Chondrocyte (in vitro differentiated cells): ENCODE results near the gene TMEM240. TPM values are rescaled to one million over a fixed set of nuclear protein-coding genes. Genes with fewer than 3 reads are reported as not detected.
"Not testable (repeated sequence)": the region's sequence is repeated elsewhere in the genome, so short reads cannot be mapped to it uniquely, and the experiment has no call there.

Source experiments
- DNase-seq: peaks from one replicate; pipeline ENCODE4 v3.0.0; 2021; ENCODE audit warnings: mixed read lengths, low spot score
- H3K27ac Mint-ChIP-seq: one replicate; pipeline ENCODE4 v1.8.0; 2021; ENCODE audit warnings: mild to moderate bottlenecking, moderate library complexity, mixed read lengths; ENCODE audit not compliant: unreplicated experiment
- H3K27me3 Mint-ChIP-seq: 2 replicates; pipeline ENCODE4 v1.8.0; 2021; ENCODE audit warnings: low read depth, mixed read lengths
- H3K36me3 Mint-ChIP-seq: 2 replicates; pipeline ENCODE4 v1.8.0; 2021; ENCODE audit warnings: low read depth, mixed read lengths
- H3K4me1 Mint-ChIP-seq: 2 replicates; pipeline ENCODE4 v1.8.0; 2021; ENCODE audit warnings: low read depth, mild to moderate bottlenecking, mixed read lengths
- H3K4me3 Mint-ChIP-seq: one replicate; pipeline ENCODE4 v1.8.0; 2021; ENCODE audit warnings: mild to moderate bottlenecking, moderate library complexity, mixed read lengths; ENCODE audit not compliant: unreplicated experiment
- H3K9me3 Mint-ChIP-seq: 2 replicates; pipeline ENCODE4 v1.8.0; 2021; ENCODE audit warnings: low read depth, mixed read lengths
- CTCF ChIP-seq: fragments of 200-600 bp; sonication (generic); IDR thresholded peaks from 2 replicates; pipeline ENCODE4 v1.5.0; 2021; ENCODE audit warnings: antibody characterized with exemption, mild to moderate bottlenecking, moderate library complexity
- total RNA-seq: library from RNA; stranded (reverse); gene quantifications from 3 replicates; pipeline ENCODE4 v1.2.1, GENCODE V29; 2021

TMEM240 gene
- total RNA-seq, 1 donor from 2014 or later, result 6.1 TPM

DNA sequence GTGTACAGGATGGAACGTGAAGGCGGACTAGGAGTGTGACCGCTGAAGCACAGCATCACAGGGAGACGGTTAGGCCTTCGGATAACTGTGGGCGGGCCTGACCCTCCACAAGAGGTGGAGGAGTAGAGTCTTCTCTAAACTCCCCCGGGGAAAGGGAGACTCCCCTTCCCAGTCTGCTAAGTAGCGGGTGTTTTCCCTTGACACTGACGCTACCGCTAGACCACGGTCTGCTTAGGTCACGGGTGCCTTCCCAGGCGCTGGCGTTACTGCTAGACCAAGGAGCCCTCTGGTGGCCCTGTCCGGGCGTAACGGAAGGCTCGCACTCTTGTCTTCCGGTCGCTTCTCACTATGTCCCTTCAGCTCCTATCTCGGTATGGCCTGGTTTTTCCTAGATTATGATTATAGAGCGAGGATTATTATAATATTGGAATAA lies 35.0 kb downstream of the TMEM240 start:
- peak overlapping the region; percentile 99 for H3K27ac Mint-ChIP-seq
- not testable (repeated sequence) for DNase-seq, H3K9me3 Mint-ChIP-seq, H3K27me3 Mint-ChIP-seq, H3K4me1 Mint-ChIP-seq, H3K36me3 Mint-ChIP-seq
- H3K4me3 Mint-ChIP-seq, result peak overlapping the region; percentile 65
- peak; percentile 62 for TF ChIP-seq CTCF

GRCh38 chr1:1504777-1505365 lies 35.6 kb downstream of the TMEM240 start:
- H3K4me1 Mint-ChIP-seq, DNase-seq, H3K36me3 Mint-ChIP-seq, H3K27me3 Mint-ChIP-seq, H3K9me3 Mint-ChIP-seq: not testable (repeated sequence)
- TF ChIP-seq CTCF, result peak; percentile 78
- peak overlapping the region; percentile 99 for H3K27ac Mint-ChIP-seq
- H3K4me3 Mint-ChIP-seq, result peak overlapping the region; percentile 65

- DNase-seq, H3K4me1 Mint-ChIP-seq, H3K27me3 Mint-ChIP-seq, H3K27ac Mint-ChIP-seq, H3K9me3 Mint-ChIP-seq, H3K4me3 Mint-ChIP-seq: not testable (repeated sequence)
- peaks cover 23% of the 10 kb centered on the region for H3K36me3 Mint-ChIP-seq
These were observed 44.9 kb downstream of the TMEM240 start for GRCh38 chr1:1495461-1495975.

- not testable (repeated sequence) for H3K9me3 Mint-ChIP-seq, H3K27ac Mint-ChIP-seq, H3K4me3 Mint-ChIP-seq, H3K27me3 Mint-ChIP-seq, DNase-seq, H3K4me1 Mint-ChIP-seq
- H3K36me3 Mint-ChIP-seq, result peaks cover 27% of the 10 kb centered on the region
These were observed 46.1 kb downstream of the TMEM240 start for GRCh38 chr1:1494311-1494710.

DNA sequence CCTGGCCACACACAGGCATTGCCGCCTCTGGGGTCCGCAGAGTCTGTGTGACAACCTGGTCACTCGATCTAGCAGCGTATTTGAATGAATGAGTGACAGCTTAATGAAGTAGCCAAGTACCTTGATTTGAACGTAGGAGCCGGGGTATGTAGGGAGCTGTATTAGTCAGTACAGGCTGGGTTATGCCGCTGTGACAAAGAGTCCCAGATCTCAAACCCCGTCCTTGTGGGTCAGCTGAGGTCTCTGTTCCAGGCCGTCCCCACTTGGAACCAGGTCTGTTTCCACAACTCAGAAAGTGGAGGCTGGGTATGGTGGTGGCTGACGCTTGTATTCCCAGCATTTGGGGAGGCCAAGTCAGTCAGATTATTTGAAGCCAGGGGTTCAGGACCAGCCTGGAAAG lies 48.8 kb downstream of the TMEM240 start:
- no peak for TF ChIP-seq CTCF
- no peak for DNase-seq
- H3K4me3 Mint-ChIP-seq, result no peak overlapping the region
- H3K27me3 Mint-ChIP-seq, result no peaks in the 10 kb centered on the region
- peaks cover 27% of the 10 kb centered on the region for H3K36me3 Mint-ChIP-seq
- no peak overlapping the region for H3K27ac Mint-ChIP-seq
- H3K4me1 Mint-ChIP-seq, result no peaks in the 10 kb centered on the region
- peaks cover 3% of the 10 kb centered on the region for H3K9me3 Mint-ChIP-seq

DNA sequence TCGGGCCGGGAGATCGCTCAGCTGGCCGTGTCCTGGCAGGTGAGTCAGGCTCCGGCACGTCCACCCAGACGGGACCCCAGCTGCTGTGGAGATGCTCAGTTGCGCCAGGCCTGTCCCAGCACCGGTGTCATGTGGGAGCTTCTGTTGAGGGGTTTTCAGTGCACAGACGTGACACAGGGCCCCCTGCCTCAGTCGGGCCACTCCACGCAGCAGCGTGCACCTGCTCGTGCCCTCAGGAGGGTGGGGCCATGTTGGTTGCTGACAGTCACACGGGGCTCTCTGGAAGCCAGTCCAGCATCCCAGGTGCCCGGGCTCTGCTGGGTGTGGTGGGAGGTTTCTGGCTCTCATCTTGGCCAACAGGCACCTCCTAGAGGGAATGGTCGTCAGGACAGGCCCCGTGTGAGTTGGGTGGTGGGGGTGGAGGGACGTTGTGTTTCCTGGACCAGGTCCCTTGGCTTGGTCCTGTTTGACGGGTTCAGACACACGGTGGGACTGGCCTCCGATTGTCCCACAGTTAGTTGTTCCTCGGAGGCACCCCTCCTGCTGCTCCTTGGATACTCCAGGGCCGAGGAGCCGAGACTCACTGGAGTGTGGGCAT lies 49.7 kb downstream of the TMEM240 start:
- Mint-ChIP-seq H3K36me3 (peaks cover 27% of the 10 kb centered on the region), H3K27me3 (no peaks in the 10 kb centered on the region), H3K9me3 (peaks cover 3% of the 10 kb centered on the region), H3K27ac (no peak overlapping the region), H3K4me3 (no peak overlapping the region), H3K4me1 (no peaks in the 10 kb centered on the region)
- no peak for TF ChIP-seq CTCF
- DNase-seq, result no peak
